GM19463 (cell line): ENCODE measurements around the gene ACAA1.
"Not testable (repeated sequence)": the region's sequence is repeated elsewhere in the genome, so short reads cannot be mapped to it uniquely, and the experiment has no call there.

ENCODE experiments used
- ATAC-seq: cut with Tn5 transposase; IDR thresholded peaks from one replicate; pipeline ENCODE4 v1.9.1; 2021; ENCODE audit warnings: mild to moderate bottlenecking, moderate library complexity; ENCODE audit not compliant: unreplicated experiment

ACAA1 gene

GRCh38 chr3:38083871-38084333 lies 53.0 kb downstream of the ACAA1 start:
- no peak for ATAC-seq

- ATAC-seq: not testable (repeated sequence)
These were observed 53.7 kb downstream of the ACAA1 start for GRCh38 chr3:38083254-38083653.

- not testable (repeated sequence) for ATAC-seq
These were observed 54.6 kb downstream of the ACAA1 start for GRCh38 chr3:38082296-38082695.

GRCh38 chr3:38077073-38077472 lies 59.9 kb downstream of the ACAA1 start:
- ATAC-seq: not testable (repeated sequence)
